Neuronal stem cell (in vitro differentiated cells): ENCODE measurements around the gene C22orf39.

Source experiments
- DNase-seq: peaks from one replicate; pipeline ENCODE4 v3.0.0-alpha.2; 2013; ENCODE audit warnings: low spot score
- H2AFZ ChIP-seq: one replicate; pipeline ENCODE4 v1.6.1; 2013; ENCODE audit warnings: mild to moderate bottlenecking, low read length, inconsistent platforms
- H2AK5ac ChIP-seq: 2 replicates; pipeline ENCODE4 v1.6.1; 2013; ENCODE audit warnings: low read depth, mild to moderate bottlenecking, inconsistent platforms, low read length, moderate library complexity, mixed read lengths
- H2BK120ac ChIP-seq: 2 replicates; pipeline ENCODE4 v1.6.1; 2013; ENCODE audit warnings: low read depth, mild to moderate bottlenecking, inconsistent platforms, low read length, moderate library complexity, mixed read lengths
- H2BK12ac ChIP-seq: one replicate; pipeline ENCODE4 v1.6.1; 2013; ENCODE audit warnings: low read length, inconsistent platforms
- H2BK15ac ChIP-seq: 2 replicates; pipeline ENCODE4 v1.6.1; 2013; ENCODE audit warnings: mild to moderate bottlenecking, low read length, inconsistent platforms, mixed read lengths
- H2BK5ac ChIP-seq: one replicate; pipeline ENCODE4 v1.6.1; 2013; ENCODE audit warnings: inconsistent platforms, mild to moderate bottlenecking, low read length, moderate library complexity
- H3K14ac ChIP-seq: one replicate; pipeline ENCODE4 v1.6.1; 2013; ENCODE audit warnings: low read length, inconsistent platforms
- H3K18ac ChIP-seq: 2 replicates; pipeline ENCODE4 v1.6.1; 2013; ENCODE audit warnings: low read length, inconsistent platforms
- H3K23ac ChIP-seq: 2 replicates; pipeline ENCODE4 v1.6.1; 2013; ENCODE audit warnings: low read depth, mild to moderate bottlenecking, mixed read lengths, low read length, inconsistent platforms; ENCODE audit not compliant: poor library complexity
- H3K27ac ChIP-seq: replicated peaks from 3 replicates; pipeline ENCODE4 v1.5.1; 2013; ENCODE audit warnings: low read length, inconsistent platforms
- H3K27me3 ChIP-seq, 3 experiments: 2 replicates each; pipeline ENCODE4 v1.6.1; 2013; ENCODE audit warnings: low read length in 3 of 3, mild to moderate bottlenecking in 2 of 3, inconsistent platforms in 1 of 3, low read depth in 1 of 3, mixed read lengths in 1 of 3, moderate library complexity in 1 of 3; ENCODE audit not compliant: control insufficient read depth in 3 of 3, insufficient read depth in 3 of 3
- H3K36me3 ChIP-seq, 2 donors: replicated peaks in 1 of 2; 2 replicates each; pipeline ENCODE4 v1.6.1; 2013; ENCODE audit warnings: low read length in 2 of 2; ENCODE audit not compliant: control insufficient read depth in 2 of 2, insufficient read depth in 2 of 2
- H3K4ac ChIP-seq: 2 replicates; pipeline ENCODE4 v1.6.1; 2013; ENCODE audit warnings: inconsistent platforms, mild to moderate bottlenecking, low read length, moderate library complexity
- H3K4me1 ChIP-seq, 2 donors: 1 replicate in 1 of 2; 2 replicates in 1 of 2; pipeline ENCODE4 v1.6.1; 2013; ENCODE audit warnings: low read length in 2 of 2, low read depth in 1 of 2; ENCODE audit not compliant: control insufficient read depth in 2 of 2, insufficient read depth in 1 of 2
- H3K4me2 ChIP-seq: one replicate; pipeline ENCODE4 v1.6.1; 2013; ENCODE audit warnings: mild to moderate bottlenecking, low read length, inconsistent platforms; ENCODE audit not compliant: insufficient read depth, poor library complexity, severe bottlenecking
- H3K4me3 ChIP-seq, 2 donors: 2 replicates each; pipeline ENCODE4 v1.5.1; 2013; ENCODE audit warnings: low read length in 2 of 2, mild to moderate bottlenecking in 2 of 2, inconsistent platforms in 1 of 2, moderate library complexity in 1 of 2
- H3K79me1 ChIP-seq: one replicate; pipeline ENCODE4 v1.6.1; 2013; ENCODE audit warnings: low read depth, mild to moderate bottlenecking, inconsistent platforms, low read length, moderate library complexity
- H3K9ac ChIP-seq: one replicate; pipeline ENCODE4 v1.6.1; 2013; ENCODE audit warnings: mild to moderate bottlenecking, low read depth, low read length, inconsistent platforms; ENCODE audit not compliant: poor library complexity
- H3K9me3 ChIP-seq, 2 donors: replicated peaks in 1 of 2; 2 replicates each; pipeline versions ENCODE3 to v1.6.1; 2013; ENCODE audit warnings: low read length in 2 of 2, mild to moderate bottlenecking in 2 of 2, inconsistent platforms in 1 of 2, low read depth in 1 of 2, mixed read lengths in 1 of 2, moderate library complexity in 1 of 2; ENCODE audit not compliant: control insufficient read depth in 2 of 2, insufficient read depth in 1 of 2
- H4K8ac ChIP-seq: one replicate; pipeline ENCODE4 v1.6.1; 2013; ENCODE audit warnings: low read depth, mild to moderate bottlenecking, inconsistent platforms, low read length, moderate library complexity
- H4K91ac ChIP-seq: one replicate; pipeline ENCODE4 v1.6.1; 2013; ENCODE audit warnings: low read length, low read depth, mild to moderate bottlenecking, inconsistent platforms; ENCODE audit not compliant: poor library complexity
- WGBS, 2 donors: extraction: QIAGEN DNeasy Blood & Tissue Kit; methylation state at CpG; one replicate each; pipeline ENCODE4 v1.1.7; 2013; ENCODE audit warnings: missing lambda C conversion rate in 2 of 2, mixed read lengths in 1 of 2; ENCODE audit not compliant: insufficient read length in 2 of 2, insufficient replicate concordance in 1 of 2; ENCODE audit errors: extremely low coverage in 2 of 2; 5-methylcytosine and 5-hydroxymethylcytosine counted together

Gene C22orf39

DNA sequence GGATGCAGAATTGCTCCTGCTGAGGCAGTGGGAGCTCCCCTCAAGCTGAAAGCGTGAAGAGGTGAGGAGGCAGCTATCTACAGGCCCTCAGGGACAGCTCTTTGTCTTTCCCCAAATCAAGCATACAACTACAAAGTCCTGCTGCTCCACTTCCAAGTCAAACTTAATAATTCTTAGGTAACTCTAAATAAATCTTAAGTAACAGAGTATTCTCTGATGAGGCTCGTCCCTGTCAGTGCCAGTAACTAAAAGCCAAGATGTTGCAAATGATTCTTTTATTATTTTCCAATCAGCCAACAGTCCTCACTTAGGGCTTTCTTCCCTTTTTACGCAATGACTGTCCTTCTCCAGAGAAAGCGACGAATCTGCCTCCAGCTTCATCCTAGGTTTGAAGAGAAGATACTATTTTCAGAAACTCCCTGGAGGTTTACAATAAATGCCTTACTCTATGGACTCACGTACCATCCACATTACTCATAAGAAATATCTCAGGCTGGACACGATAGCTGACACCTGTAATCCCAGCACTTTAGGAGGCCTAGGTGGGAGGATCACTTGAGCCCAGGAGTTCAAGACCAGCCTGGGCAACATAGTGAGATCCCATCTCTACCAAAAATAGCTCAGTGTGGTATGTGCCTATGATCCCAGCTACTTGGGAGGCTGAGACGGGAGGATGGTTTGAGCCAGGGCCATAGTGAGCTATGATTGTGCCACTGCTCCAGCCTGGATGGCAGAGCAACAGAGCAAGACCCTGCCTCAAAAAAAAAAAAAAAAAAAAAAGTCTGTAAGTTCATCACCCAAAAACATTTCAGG lies 3.1 kb upstream of the C22orf39 start:
- Histone ChIP-seq H3K18ac (no peak overlapping the region), H3K9me3 (no peaks in the 10 kb centered on the region), H3K4ac (no peak overlapping the region), H3K14ac (no peak overlapping the region), H4K91ac (no peak overlapping the region), H3K4me3 (no peak overlapping the region), H2BK15ac (no peak overlapping the region), H2AK5ac (no peak overlapping the region), H3K9ac (no peak overlapping the region), H3K36me3 (peaks cover 28 to 80% of the 10 kb centered on the region in 2 donors), H2BK12ac (no peak overlapping the region), H3K23ac (no peak overlapping the region), H2BK120ac (no peak overlapping the region), H2BK5ac (no peak overlapping the region), H3K27ac (no peak overlapping the region), H3K79me1 (peaks cover 3% of the 10 kb centered on the region), H2AFZ (no peak overlapping the region), H3K27me3 (no peaks in the 10 kb centered on the region), H4K8ac (no peak overlapping the region), H3K4me1 (peaks cover 7 to 9% of the 10 kb centered on the region in 2 donors), H3K4me2 (no peak overlapping the region)
- DNase-seq = no peak
- WGBS, 2 donors = no CpG with 5 or more reads among the region's 8 CpGs

DNA sequence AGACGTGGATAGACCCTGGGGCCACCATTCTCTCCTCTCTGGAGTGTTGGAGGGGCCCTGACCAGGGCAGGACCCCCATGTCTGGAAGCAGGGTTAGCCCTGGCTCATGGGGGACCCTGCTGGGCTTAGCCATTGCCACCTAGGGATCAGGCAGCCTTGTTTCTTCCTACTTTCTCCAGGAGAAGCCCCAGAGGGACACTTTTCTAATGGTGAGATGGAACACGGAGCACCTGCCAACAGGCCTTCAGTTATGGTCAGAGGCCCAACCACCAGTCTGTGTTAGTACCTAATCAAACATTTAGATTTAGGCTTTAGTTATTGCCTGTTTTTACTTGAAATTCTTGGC lies 1.9 kb upstream of the C22orf39 start:
- no CpG with 5 or more reads among the region's 2 CpGs for WGBS, 2 donors
- no peak overlapping the region for H2AK5ac ChIP-seq
- peaks cover 3% of the 10 kb centered on the region for H3K79me1 ChIP-seq
- no peak overlapping the region for H2BK15ac ChIP-seq
- no peak overlapping the region for H2BK12ac ChIP-seq
- H3K9ac ChIP-seq = no peak overlapping the region
- H2BK120ac ChIP-seq = no peak overlapping the region
- no peak overlapping the region for H3K4me3 ChIP-seq
- no peak overlapping the region for H3K4ac ChIP-seq
- H3K18ac ChIP-seq = no peak overlapping the region
- H3K23ac ChIP-seq = no peak overlapping the region
- H3K36me3 ChIP-seq = peaks cover 23 to 80% of the 10 kb centered on the region in 2 donors
- H4K8ac ChIP-seq = no peak overlapping the region
- no peak overlapping the region for H4K91ac ChIP-seq
- no peak overlapping the region for H3K14ac ChIP-seq
- no peaks in the 10 kb centered on the region for H3K27me3 ChIP-seq
- DNase-seq = no peak
- H2BK5ac ChIP-seq = no peak overlapping the region
- H3K9me3 ChIP-seq = no peaks in the 10 kb centered on the region
- H3K27ac ChIP-seq = no peak overlapping the region
- peaks cover 7 to 9% of the 10 kb centered on the region in 2 donors for H3K4me1 ChIP-seq
- no peak overlapping the region for H3K4me2 ChIP-seq
- H2AFZ ChIP-seq = no peak overlapping the region

DNA sequence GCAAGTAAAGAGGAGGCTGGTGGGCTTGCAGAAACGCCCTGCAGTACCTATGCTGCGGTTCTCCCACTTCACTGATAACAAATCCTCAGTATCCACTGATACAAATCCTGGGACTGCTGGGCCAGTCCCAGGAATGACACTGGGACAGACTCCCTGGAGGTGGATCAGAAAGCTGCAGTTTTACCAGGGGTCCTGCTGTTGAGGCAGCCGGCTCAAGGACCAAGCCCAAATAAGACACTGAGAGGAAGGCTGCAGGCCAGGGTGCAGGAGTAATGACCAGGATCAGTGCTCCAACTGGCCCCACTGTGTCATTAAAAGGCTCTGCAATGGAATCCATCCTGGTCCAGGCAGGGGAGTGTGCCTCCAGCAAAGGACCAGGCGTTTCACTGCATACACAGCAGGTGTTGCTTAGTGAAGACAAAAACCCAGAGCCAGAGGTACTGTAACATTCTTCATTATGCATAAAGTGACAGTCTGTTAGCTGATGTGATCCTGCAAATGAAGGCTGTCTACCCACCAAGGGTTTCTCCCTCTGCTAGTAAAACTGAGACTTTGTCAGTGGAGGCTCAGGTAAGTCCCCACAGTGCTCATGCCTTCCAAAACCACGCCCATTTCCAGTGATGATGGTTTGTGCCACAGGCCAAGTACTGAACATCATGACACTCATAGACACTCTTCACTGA lies 1.4 kb upstream of the C22orf39 start:
- Histone ChIP-seq H4K8ac (no peak overlapping the region), H2BK120ac (no peak overlapping the region), H3K4me1 (peaks cover 7 to 9% of the 10 kb centered on the region in 2 donors), H2AK5ac (no peak overlapping the region), H2BK12ac (no peak overlapping the region), H2BK5ac (no peak overlapping the region), H4K91ac (no peak overlapping the region), H3K27me3 (no peaks in the 10 kb centered on the region), H3K4me3 (peak overlapping the region in 1 of 2 donors; percentile 64), H3K36me3 (peaks cover 25 to 80% of the 10 kb centered on the region in 2 donors), H2BK15ac (no peak overlapping the region), H3K18ac (no peak overlapping the region), H3K14ac (no peak overlapping the region), H3K9me3 (no peaks in the 10 kb centered on the region), H3K27ac (no peak overlapping the region), H2AFZ (no peak overlapping the region), H3K9ac (no peak overlapping the region), H3K4ac (no peak overlapping the region), H3K4me2 (no peak overlapping the region), H3K23ac (no peak overlapping the region), H3K79me1 (peaks cover 7% of the 10 kb centered on the region)
- DNase-seq = no peak
- WGBS, 2 donors = no CpG with 5 or more reads among the region's 5 CpGs

DNA sequence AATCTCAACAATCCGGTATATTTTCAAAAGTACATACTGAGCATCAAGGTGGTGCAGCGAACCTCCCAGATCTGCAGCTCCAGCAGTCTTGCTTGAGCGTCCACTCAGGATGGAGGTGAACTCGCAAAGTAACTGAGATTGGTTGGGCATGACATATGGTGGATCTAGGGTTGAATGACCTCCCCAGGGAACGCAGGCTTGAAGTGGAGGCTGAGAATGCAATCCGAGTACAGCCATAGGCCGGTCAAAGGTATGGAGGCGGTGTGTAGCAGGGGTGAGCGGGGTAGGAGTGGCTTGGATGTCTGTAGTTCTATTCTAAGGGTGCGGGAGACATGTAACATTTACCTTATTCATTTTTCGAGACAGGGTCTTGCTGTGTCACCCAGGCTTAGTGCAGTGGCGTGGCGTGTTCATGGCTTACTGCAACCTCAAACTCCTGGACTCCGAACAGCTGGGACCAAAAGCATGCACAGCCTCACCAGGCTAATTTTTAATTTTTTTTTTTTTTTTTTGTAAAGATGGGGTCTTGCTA lies 631 bp upstream of the C22orf39 start:
- peak overlapping the region; percentile 91 for H3K9ac ChIP-seq
- peak overlapping the region; percentile 89 for H4K8ac ChIP-seq
- H3K23ac ChIP-seq = peak overlapping the region; percentile 98
- H2BK15ac ChIP-seq = no peak overlapping the region
- H3K27me3 ChIP-seq = no peaks in the 10 kb centered on the region
- H3K18ac ChIP-seq = peak overlapping the region; percentile 95
- WGBS, 2 donors = no CpG with 5 or more reads among the region's 14 CpGs
- peak overlapping the region; percentile 15 for H2AK5ac ChIP-seq
- H3K4ac ChIP-seq = peak overlapping the region; percentile 26
- H2BK120ac ChIP-seq = no peak overlapping the region
- peaks cover 11% of the 10 kb centered on the region for H3K79me1 ChIP-seq
- no peak for DNase-seq
- H3K4me3 ChIP-seq = peak overlapping the region; percentile 64 to 81
- H3K36me3 ChIP-seq = peaks cover 22 to 80% of the 10 kb centered on the region in 2 donors
- peak overlapping the region; percentile 85 for H3K4me2 ChIP-seq
- peak overlapping the region; percentile 73 for H3K14ac ChIP-seq
- H2BK5ac ChIP-seq = no peak overlapping the region
- no peak overlapping the region for H4K91ac ChIP-seq
- peaks cover 7 to 9% of the 10 kb centered on the region in 2 donors for H3K4me1 ChIP-seq
- no peak overlapping the region for H2BK12ac ChIP-seq
- peak overlapping the region; percentile 51 for H3K27ac ChIP-seq
- peak overlapping the region; percentile 86 for H2AFZ ChIP-seq
- no peaks in the 10 kb centered on the region for H3K9me3 ChIP-seq
